NOMO-1 treated with dmso at 0.1 percent for 144 hours (cell line): ENCODE results near the gene HCFC1.

Experiments used
- DNase-seq: peaks from one replicate; lab custom pipeline; 2025; ENCODE audit not compliant: unreplicated experiment; lab: John Stamatoyannopoulos, UW

Gene HCFC1

GRCh38 chrX:153925739-153926551 is 45.7 kb downstream of the HCFC1 start, which contains the start of gene ARHGAP4:
Gene ARHGAP4 (minus strand): TSS chrX:153926264. CDS start chrX:153926202, 62 bp downstream.
- no peak for DNase-seq

- DNase-seq, result no peak
Measured at GRCh38 chrX:153925387-153925738, 46.3 kb downstream of the HCFC1 start.

- DNase-seq, result peak; percentile 45
Measured at GRCh38 chrX:153924149-153924861, 47.3 kb downstream of the HCFC1 start.

GRCh38 chrX:153922932-153923857 is 48.4 kb downstream of the HCFC1 start:
- DNase-seq, result no peak

- DNase-seq, result no peak
Measured at GRCh38 chrX:153921511-153922446, 49.8 kb downstream of the HCFC1 start.

- no peak for DNase-seq
Measured at GRCh38 chrX:153921070-153921469, 50.5 kb downstream of the HCFC1 start.

- no peak for DNase-seq
Measured at GRCh38 chrX:153920546-153920945, 51.1 kb downstream of the HCFC1 start.

- DNase-seq, result no peak
Measured at GRCh38 chrX:153919281-153919680, 52.3 kb downstream of the HCFC1 start.

- DNase-seq, result no peak
Measured at GRCh38 chrX:153917869-153918268, 53.7 kb downstream of the HCFC1 start.

GRCh38 chrX:153913701-153914100 is 57.9 kb downstream of the HCFC1 start:
- DNase-seq, result no peak

GRCh38 chrX:153913211-153913610 is 58.4 kb downstream of the HCFC1 start:
- no peak for DNase-seq

GRCh38 chrX:153911798-153912197 is 59.8 kb downstream of the HCFC1 start:
- no peak for DNase-seq

GRCh38 chrX:153910446-153910845 is 61.2 kb downstream of the HCFC1 start:
- DNase-seq, result no peak

GRCh38 chrX:153909980-153910360 is 61.6 kb downstream of the HCFC1 start:
- DNase-seq, result no peak

- no peak for DNase-seq
Measured at GRCh38 chrX:153909024-153909979, 62.3 kb downstream of the HCFC1 start.

GRCh38 chrX:153908219-153908860 is 63.3 kb downstream of the HCFC1 start:
- no peak for DNase-seq

- DNase-seq, result no peak
Measured at GRCh38 chrX:153907456-153907855, 64.2 kb downstream of the HCFC1 start.

GRCh38 chrX:153906126-153906917 is 65.3 kb downstream of the HCFC1 start:
- DNase-seq, result no peak
